Endothelial cell of umbilical vein (primary cell): ENCODE measurements around the gene CRACR2B.

Experiments used
- CTCF ChIP-seq, 2 donors: IDR thresholded peaks; 1 replicate in 1 of 2; 2 replicates in 1 of 2; pipeline ENCODE4 v1.5.1; 2011; ENCODE audit warnings: low read length in 2 of 2, mild to moderate bottlenecking in 2 of 2, moderate library complexity in 2 of 2, control low read depth in 1 of 2, inconsistent platforms in 1 of 2, low read depth in 1 of 2; ENCODE audit not compliant: insufficient read depth in 1 of 2; ENCODE audit errors: extremely low read depth in 1 of 2
- POLR2AphosphoS5 ChIP-seq: IDR thresholded peaks from 2 replicates; pipeline ENCODE4 v1.6.1; 2012; ENCODE audit warnings: low read depth, mild to moderate bottlenecking, control low read depth, low read length, moderate library complexity; ENCODE audit not compliant: insufficient read depth

GRCh38 chr11:853682-854448 lies 26.1 kb downstream of the CRACR2B start:
- TF ChIP-seq CTCF (IDR thresholded peaks at IDR 0.05; ENCODE audit: extremely low read depth in 1 of 2, insufficient read depth in 1 of 2, low read depth in 1 of 2, low read length in 2 of 2) (no peak), POLR2AphosphoS5 (no peak)
